Upper lobe of right lung (tissue), 1 donor: ENCODE results near the gene SH3RF2. TPM values are rescaled to one million over a fixed set of nuclear protein-coding genes. Genes with fewer than 3 reads are reported as not detected.

Experiments
- ATAC-seq: fragments of 200-7000 bp; cut with Tn5 transposase; one replicate; pipeline ENCODE4 v1.9.1; 2020; ENCODE audit warnings: mild to moderate bottlenecking, moderate library complexity
- DNase-seq: peaks from one replicate; pipeline ENCODE4 v3.0.0-alpha.2; 2020
- H3K27ac ChIP-seq: fragments of 200-600 bp; one replicate; pipeline ENCODE4 v1.8.0; 2022
- H3K27me3 ChIP-seq: fragments of 200-600 bp; one replicate; pipeline ENCODE4 v1.8.0; 2022; ENCODE audit warnings: mild to moderate bottlenecking
- H3K36me3 ChIP-seq: fragments of 200-600 bp; one replicate; pipeline ENCODE4 v1.8.0; 2022
- H3K4me1 ChIP-seq: fragments of 200-600 bp; one replicate; pipeline ENCODE4 v1.8.0; 2022
- H3K4me3 ChIP-seq: fragments of 200-600 bp; one replicate; pipeline ENCODE4 v1.8.0; 2022; ENCODE audit warnings: mild to moderate bottlenecking
- H3K9me3 ChIP-seq: fragments of 200-600 bp; one replicate; pipeline ENCODE4 v1.8.0; 2022
- CTCF ChIP-seq: fragments of 200-600 bp; IDR thresholded peaks from one replicate; pipeline ENCODE4 v1.8.0; 2022; ENCODE audit warnings: antibody characterized with exemption
- intact Hi-C: fragments of 100-400 bp; cut with DNase I; formaldehyde crosslinking; loops from one replicate; pipeline ENCODE4 v1.11.0; 2022
- total RNA-seq: library from RNA; stranded (reverse); fragmentation: NEBNext Ultra II Directional; extraction: Animal tissue kit (Norgen Biotek cat#: 25700); gene quantifications from one replicate; pipeline ENCODE4 v1.2.1, GENCODE V29; 2021
- donor health status: DM: no; HTN: yes; CAD: no; lungs with severe emphysema.

The SH3RF2 gene
- total RNA-seq, 1 donor from 2014 or later, result 12.4 TPM

GRCh38 chr5:145982572-145983318 is 46.4 kb downstream of the SH3RF2 start:
- Histone ChIP-seq H3K27ac (no peak overlapping the region), H3K4me1 (peaks cover 15% of the 10 kb centered on the region), H3K4me3 (no peak overlapping the region), H3K9me3 (no peaks in the 10 kb centered on the region), H3K36me3 (no peaks in the 10 kb centered on the region), H3K27me3 (no peaks in the 10 kb centered on the region)
- DNase-seq (no peak), ATAC-seq (peak; percentile 36)
- intact Hi-C loops, result no loop called here
- no peak for TF ChIP-seq CTCF

GRCh38 chr5:145983446-145983845 is 47.1 kb downstream of the SH3RF2 start:
- H3K4me3 ChIP-seq, result no peak overlapping the region
- no peak for DNase-seq
- no peak overlapping the region for H3K27ac ChIP-seq
- intact Hi-C loops, result no loop called here
- no peaks in the 10 kb centered on the region for H3K27me3 ChIP-seq
- H3K36me3 ChIP-seq, result no peaks in the 10 kb centered on the region
- H3K9me3 ChIP-seq, result no peaks in the 10 kb centered on the region
- TF ChIP-seq CTCF, result no peak
- ATAC-seq, result no peak
- peaks cover 15% of the 10 kb centered on the region for H3K4me1 ChIP-seq

GRCh38 chr5:145984072-145984471 is 47.7 kb downstream of the SH3RF2 start:
- no peaks in the 10 kb centered on the region for H3K27me3 ChIP-seq
- no peak for TF ChIP-seq CTCF
- no peaks in the 10 kb centered on the region for H3K36me3 ChIP-seq
- no peak overlapping the region for H3K27ac ChIP-seq
- no peak for DNase-seq
- intact Hi-C loops, result no loop called here
- H3K9me3 ChIP-seq, result no peaks in the 10 kb centered on the region
- peak; percentile 72 for ATAC-seq
- H3K4me3 ChIP-seq, result no peak overlapping the region
- peaks cover 15% of the 10 kb centered on the region for H3K4me1 ChIP-seq

- Histone ChIP-seq H3K27me3 (no peaks in the 10 kb centered on the region), H3K4me3 (no peak overlapping the region), H3K27ac (no peak overlapping the region), H3K9me3 (no peaks in the 10 kb centered on the region), H3K4me1 (peaks cover 2% of the 10 kb centered on the region), H3K36me3 (no peaks in the 10 kb centered on the region)
- DNase-seq (no peak), ATAC-seq (no peak)
- TF ChIP-seq CTCF, result no peak
- intact Hi-C loops, result no loop called here
These were observed 51.5 kb downstream of the SH3RF2 start for GRCh38 chr5:145987856-145988255.

- Histone ChIP-seq H3K27ac (no peak overlapping the region), H3K36me3 (no peaks in the 10 kb centered on the region), H3K9me3 (peaks cover 3% of the 10 kb centered on the region), H3K27me3 (no peaks in the 10 kb centered on the region), H3K4me1 (no peaks in the 10 kb centered on the region), H3K4me3 (no peak overlapping the region)
- ATAC-seq (no peak), DNase-seq (no peak)
- no peak for TF ChIP-seq CTCF
- intact Hi-C loops, result no loop called here
These were observed 52.6 kb downstream of the SH3RF2 start for GRCh38 chr5:145988993-145989392.
